Measurements from ENCODE around the gene KISS1.

Gene KISS1

GRCh38 chr1:204146309-204146708, 50.0 kb downstream of the KISS1 start:
- Histone ChIP-seq H3K36me3 (peaks cover 0 to 7% (median 0%) of the 10 kb centered on the region in 11 experiments; a peak in 1 of 22 replicates), H3K4me3 (no peak overlapping the region), H3K27ac (no peak overlapping the region), H3K27me3 (peaks cover 0 to 10% (median 2%) of the 10 kb centered on the region in 11 experiments; a peak in 11 of 22 replicates), H4K20me1 (peaks cover 0 to 10% (median 0%) of the 10 kb centered on the region in 11 experiments; a peak in 2 of 22 replicates), H3K4me2 (no peak overlapping the region), H3K4me1 (peaks cover 0 to 8% (median 3%) of the 10 kb centered on the region in 10 experiments; a peak in 11 of 20 replicates), H3K9me3 (replicated peaks in 1 of 11) (no peaks in the 10 kb centered on the region), H3K9ac (no peak overlapping the region)
- no peak for TF ChIP-seq Cebpa-rat (IDR thresholded peaks at IDR 0.05)

- H3K4me1 ChIP-seq, result no peaks in the 10 kb centered on the region
- H3K4me3 ChIP-seq, result no peak overlapping the region
- no peaks in the 10 kb centered on the region for H3K9me3 ChIP-seq (replicated peaks in 1 of 11)
- H3K27ac ChIP-seq, result no peak overlapping the region
- H4K20me1 ChIP-seq, result peaks cover 0 to 10% (median 0%) of the 10 kb centered on the region in 11 experiments; a peak in 1 of 22 replicates
- H3K36me3 ChIP-seq, result peaks cover 0 to 7% (median 0%) of the 10 kb centered on the region in 11 experiments; a peak in 2 of 22 replicates
- no peak overlapping the region for H3K9ac ChIP-seq
- TF ChIP-seq Cebpa-rat (IDR thresholded peaks at IDR 0.05), result no peak
- H3K27me3 ChIP-seq, result no peaks in the 10 kb centered on the region
- H3K4me2 ChIP-seq, result no peak overlapping the region
These were observed 51.2 kb downstream of the KISS1 start for GRCh38 chr1:204145033-204145504.

GRCh38 chr1:204143276-204144041, 52.8 kb downstream of the KISS1 start:
- Histone ChIP-seq H3K27ac (no peak overlapping the region), H3K4me2 (no peak overlapping the region), H3K4me1 (no peaks in the 10 kb centered on the region), H3K9ac (no peak overlapping the region), H3K4me3 (no peak overlapping the region), H3K27me3 (no peaks in the 10 kb centered on the region), H3K36me3 (peaks cover 0 to 20% (median 0%) of the 10 kb centered on the region in 11 experiments; a peak in 7 of 22 replicates), H3K9me3 (replicated peaks in 1 of 11) (no peaks in the 10 kb centered on the region), H4K20me1 (peaks cover 0 to 5% (median 0%) of the 10 kb centered on the region in 11 experiments; a peak in 1 of 22 replicates)
- TF ChIP-seq Cebpa-rat (IDR thresholded peaks at IDR 0.05), result no peak

- Histone ChIP-seq H3K36me3 (peaks cover 0 to 27% (median 0%) of the 10 kb centered on the region in 11 experiments; a peak in 7 of 22 replicates), H3K4me3 (no peak overlapping the region), H3K4me2 (no peak overlapping the region), H3K9ac (no peak overlapping the region), H4K20me1 (no peaks in the 10 kb centered on the region), H3K27me3 (no peaks in the 10 kb centered on the region), H3K9me3 (replicated peaks in 1 of 11) (no peaks in the 10 kb centered on the region), H3K4me1 (no peaks in the 10 kb centered on the region), H3K27ac (no peak overlapping the region)
- TF ChIP-seq Cebpa-rat (IDR thresholded peaks at IDR 0.05), result no peak
These were observed 54.0 kb downstream of the KISS1 start for GRCh38 chr1:204142032-204142974.

- no peak for TF ChIP-seq Cebpa-rat (IDR thresholded peaks at IDR 0.05)
- Histone ChIP-seq H3K27ac (no peak overlapping the region), H3K9ac (no peak overlapping the region), H3K27me3 (no peaks in the 10 kb centered on the region), H3K36me3 (peaks cover 0 to 25% (median 0%) of the 10 kb centered on the region in 11 experiments; a peak in 7 of 22 replicates), H4K20me1 (no peaks in the 10 kb centered on the region), H3K9me3 (replicated peaks in 1 of 11) (no peaks in the 10 kb centered on the region), H3K4me1 (no peaks in the 10 kb centered on the region), H3K4me2 (no peak overlapping the region), H3K4me3 (no peak overlapping the region)
These were observed 55.2 kb downstream of the KISS1 start for GRCh38 chr1:204141131-204141530.
